Stimulated activated CD8-positive, alpha-beta memory T cell treated with anti-CD3 and anti-CD28 coated beads, Interleukin-12 subunit alpha, Interleukin-12 subunit beta, amount 100 ng/mL, for 24 hours (primary cell): ENCODE results near the gene KCNQ2.

Experiments
- DNase-seq: peaks from one replicate; pipeline ENCODE4 v3.0.0-alpha.2; 2020; ENCODE audit errors: extremely low read depth

KCNQ2 gene

DNA sequence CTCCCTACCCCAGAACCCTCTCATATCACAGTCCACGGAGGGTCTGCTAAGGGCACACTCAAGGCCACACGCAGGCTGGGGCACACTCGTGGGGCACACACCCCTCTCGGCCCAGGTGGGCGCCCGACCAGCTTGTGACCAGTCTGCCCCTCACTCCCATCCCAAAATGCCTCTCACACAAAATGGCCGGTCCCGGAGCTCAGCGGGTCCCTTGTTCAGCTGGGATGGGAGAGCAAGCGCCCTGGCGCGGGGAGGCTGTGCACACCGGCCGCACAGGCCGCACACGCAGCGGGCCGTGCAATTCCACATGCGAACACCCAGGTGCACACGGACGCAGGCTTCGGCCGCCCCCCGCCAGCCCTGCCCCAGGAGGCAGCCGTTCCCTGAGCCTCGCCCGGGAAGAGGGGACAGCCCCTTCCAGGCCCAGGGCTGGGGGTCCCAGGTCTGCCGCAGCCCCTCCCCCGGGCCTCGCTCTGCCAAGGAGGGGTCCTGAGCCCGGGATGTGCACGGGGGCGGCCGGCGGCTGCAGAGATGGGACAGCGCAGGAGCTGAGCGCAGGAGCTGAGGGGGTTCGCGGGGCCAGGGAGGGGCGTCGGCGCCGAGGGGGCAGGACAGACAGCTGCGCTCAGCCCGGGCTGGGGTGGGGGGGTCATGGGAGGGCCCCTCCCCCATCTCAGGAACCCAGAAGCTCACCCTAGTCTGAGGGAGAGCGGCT lies 1.3 kb downstream of the KCNQ2 start:
- DNase-seq = no peak

GRCh38 chr20:63470410-63470809 lies 2.0 kb downstream of the KCNQ2 start:
- DNase-seq = no peak

GRCh38 chr20:63469713-63470101 lies 2.7 kb downstream of the KCNQ2 start:
- no peak for DNase-seq

DNA sequence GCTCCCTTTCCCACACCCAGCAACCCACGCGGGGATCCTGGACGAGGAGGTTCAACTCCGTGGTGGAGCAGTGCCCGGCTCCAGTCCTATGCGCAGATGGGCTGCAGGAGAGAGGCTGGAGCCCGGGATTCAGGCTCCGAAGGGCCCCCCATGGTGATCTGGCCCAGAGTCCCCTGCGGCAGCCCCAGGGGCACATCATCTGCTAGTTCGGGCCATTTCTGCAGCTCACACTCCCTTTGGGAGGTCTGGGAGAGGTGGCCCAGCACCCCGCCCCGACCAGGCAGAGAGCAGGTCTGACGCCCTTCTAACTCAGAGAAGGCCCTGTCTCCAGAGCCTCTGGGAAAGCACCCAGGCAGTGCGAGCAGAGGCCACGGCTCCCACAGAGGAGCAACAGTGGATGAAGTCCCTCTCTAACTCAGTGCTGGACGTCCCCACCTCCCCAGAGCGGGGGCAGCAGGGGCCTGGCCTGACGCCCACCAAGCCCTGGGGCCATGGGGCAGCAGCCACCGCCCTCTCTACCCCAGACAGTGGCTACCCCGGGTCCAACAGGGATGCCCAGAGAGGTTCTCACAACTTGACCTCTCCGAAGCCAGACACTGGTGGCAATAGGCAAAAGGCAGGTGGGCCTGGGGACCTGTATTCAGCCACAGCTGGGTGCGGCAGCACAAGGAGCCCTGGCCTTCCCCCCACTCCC lies 3.3 kb downstream of the KCNQ2 start:
- DNase-seq = no peak

- DNase-seq = no peak
These were observed 4.0 kb downstream of the KCNQ2 start for GRCh38 chr20:63468421-63468820.

DNA sequence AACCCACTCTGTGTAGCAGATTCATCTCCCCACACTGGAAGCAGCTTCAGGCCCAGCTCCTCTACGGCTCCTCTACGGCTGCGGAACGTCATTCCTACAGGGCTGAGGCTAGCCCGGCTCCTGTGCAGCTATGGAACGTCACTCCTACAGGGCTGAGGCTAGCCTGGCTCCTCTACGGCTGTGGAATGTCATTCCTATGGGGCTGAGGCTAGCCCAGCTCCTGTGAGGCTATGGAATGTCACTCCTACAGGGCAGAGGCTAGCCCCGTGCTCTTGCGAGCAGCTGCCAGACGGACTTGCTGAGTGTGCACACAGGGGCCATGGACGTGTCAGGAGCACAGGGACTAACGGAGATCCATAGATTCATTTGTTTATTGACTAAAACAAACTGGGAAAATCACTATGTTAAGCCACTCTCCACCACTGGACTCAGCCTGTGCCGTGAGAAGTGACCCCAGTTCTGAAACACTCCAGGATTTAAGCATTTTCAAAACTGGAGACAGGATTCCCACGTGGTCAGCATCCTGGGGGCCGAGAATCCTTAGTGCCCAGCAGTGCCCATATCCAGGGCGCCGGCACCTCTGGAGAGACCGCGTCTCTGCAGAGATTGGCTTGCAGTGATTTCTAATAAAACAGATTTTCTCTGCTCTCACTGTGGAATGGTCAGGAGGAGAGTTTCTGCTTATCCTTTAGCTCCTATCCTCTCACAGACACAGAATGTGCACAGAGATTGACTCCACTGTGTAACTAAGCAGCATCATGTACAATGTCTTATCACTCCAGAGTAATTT lies 5.0 kb downstream of the KCNQ2 start:
- DNase-seq = no peak

GRCh38 chr20:63466861-63467260 lies 5.6 kb downstream of the KCNQ2 start:
- DNase-seq = no peak

DNA sequence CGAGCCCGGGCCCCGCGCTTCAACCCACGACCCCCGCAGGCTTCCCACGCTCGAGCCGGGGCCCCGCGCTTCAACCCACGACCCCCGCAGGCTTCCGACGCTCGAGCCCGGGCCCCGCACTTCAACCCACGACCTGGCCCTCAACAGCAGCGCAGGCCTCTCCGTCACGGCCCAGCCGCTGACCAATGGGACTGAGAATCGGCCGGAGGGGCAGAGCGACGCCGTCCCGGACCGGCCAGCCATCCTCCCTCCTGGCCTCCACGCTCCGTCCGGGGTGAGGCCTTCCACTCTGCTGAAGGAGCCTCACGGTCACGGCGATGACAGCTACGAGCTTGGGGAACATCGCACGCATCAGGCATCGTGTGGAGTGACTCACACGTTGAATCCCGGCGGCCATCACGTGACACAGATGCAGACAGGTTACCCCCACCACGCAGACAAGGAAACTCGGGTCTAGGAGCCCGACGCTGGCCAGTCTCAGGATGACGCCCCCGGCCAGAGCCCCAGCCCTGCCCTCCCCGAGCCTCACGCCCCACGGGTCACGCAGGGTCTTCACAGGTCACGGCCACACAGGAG lies 6.1 kb downstream of the KCNQ2 start:
- no peak for DNase-seq

- no peak for DNase-seq
These were observed 6.8 kb downstream of the KCNQ2 start for GRCh38 chr20:63465380-63466249.

GRCh38 chr20:63464289-63464635 lies 8.2 kb downstream of the KCNQ2 start:
- no peak for DNase-seq

DNA sequence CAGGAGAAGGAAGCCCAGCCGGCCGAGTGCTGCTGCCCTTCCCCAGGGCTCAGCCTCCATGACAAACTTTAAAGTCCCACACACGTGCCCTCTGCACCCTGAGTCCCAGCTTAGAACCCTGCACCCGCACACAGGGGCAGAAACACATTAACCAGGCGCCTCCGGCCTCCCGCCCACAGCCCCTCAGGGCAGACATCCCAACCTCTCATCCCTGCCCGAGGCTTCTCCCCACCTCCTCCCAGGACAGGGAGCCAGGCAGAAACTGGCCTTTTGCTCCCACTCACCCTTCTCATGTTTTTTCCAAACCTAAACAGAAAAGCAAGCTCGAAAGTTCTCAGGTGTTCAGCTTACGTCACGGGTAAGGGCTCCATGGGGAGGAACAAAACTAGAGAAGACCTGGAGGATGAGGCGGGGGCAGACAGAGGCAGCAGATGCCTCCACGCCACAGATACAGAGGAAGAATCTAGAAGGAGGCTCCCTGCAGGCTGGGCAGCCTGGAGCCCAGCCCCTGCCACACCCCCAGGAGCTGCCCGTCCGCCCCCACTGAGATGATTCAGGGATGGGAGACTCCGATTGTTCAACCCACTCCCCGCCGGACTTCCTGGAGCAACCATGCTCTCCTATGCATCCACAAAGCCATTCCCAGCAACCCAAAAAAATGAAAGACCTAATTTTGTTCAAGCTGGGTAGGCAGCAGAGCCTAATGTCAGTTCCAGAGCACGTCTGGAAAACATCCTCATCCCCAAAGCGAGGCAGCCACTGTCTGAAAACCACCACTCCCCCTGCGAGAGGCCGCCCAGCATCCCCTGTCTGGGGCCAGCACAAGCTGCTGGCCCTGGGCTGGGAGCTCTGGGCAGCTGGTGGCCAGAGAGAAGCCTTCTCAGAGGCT lies 8.8 kb downstream of the KCNQ2 start:
- no peak for DNase-seq

GRCh38 chr20:63462244-63462643 lies 10.2 kb downstream of the KCNQ2 start:
- no peak for DNase-seq

DNA sequence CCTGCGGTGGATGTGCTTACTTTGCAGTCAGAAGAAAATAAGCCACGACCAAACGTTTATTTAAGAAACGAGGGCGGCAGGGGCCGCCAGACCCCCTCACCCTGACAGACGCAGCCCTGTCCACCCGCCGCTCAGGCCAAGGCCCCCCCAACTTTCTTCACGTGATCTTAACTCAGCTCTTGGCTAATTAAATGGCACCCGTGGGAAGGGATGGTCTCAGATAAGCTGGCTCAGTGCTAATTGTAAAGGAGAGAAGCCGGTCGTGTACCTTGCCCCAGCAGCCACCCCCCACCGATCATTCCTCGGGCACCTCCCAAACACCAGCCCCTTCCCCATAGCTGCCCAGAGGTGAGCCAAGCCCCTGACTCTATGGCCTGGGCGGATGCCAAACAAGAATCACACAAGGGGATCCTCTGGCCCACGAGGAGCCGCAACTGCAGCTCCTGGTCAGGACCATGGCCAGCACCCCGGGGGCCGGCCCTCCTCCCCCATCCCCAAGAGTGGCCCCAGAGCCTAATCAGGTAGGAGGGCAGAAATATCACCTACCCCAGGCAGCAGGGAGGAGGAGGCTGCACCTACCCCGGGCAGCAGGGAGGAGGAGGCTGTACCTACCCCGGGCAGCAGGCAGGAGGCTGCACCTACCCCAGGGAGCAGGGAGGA lies 11.2 kb downstream of the KCNQ2 start:
- DNase-seq = no peak

- DNase-seq = no peak
These were observed 13.4 kb downstream of the KCNQ2 start for GRCh38 chr20:63459070-63459380.

GRCh38 chr20:63458170-63459069 lies 14.0 kb downstream of the KCNQ2 start:
- DNase-seq = no peak

DNA sequence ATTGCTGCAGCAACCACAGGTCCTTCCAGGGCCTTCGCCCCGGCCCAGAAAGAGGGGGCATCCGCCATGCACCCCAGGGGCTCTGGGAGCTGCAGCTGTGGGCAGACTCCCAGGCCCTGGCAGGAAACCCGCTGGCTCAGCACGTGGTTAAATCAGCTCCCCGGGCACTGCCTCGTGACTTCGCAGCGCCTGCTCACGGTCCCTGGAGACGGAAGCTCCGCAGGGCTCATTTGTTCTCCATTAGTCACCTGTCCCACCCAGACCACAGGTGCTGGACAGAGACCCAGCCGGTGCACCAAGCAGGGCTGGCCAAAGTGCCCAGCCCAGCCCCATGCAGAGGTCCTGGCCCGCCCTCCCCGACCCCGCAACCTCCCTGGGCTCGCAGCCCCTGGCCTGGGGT lies 14.7 kb downstream of the KCNQ2 start:
- no peak for DNase-seq

- no peak for DNase-seq
These were observed 15.8 kb downstream of the KCNQ2 start for GRCh38 chr20:63456429-63457284.

GRCh38 chr20:63455568-63455859 lies 16.9 kb downstream of the KCNQ2 start:
- no peak for DNase-seq
